CD4-positive, alpha-beta T cell (primary cell): ENCODE data around the gene CAMTA1. TPM values are rescaled to one million over a fixed set of nuclear protein-coding genes. Genes with fewer than 3 reads are reported as not detected.

Experiments
- ATAC-seq: fragments of 200-7000 bp; cut with Tn5 transposase; one replicate; pipeline ENCODE4 v1.10.0; 2022; ENCODE audit warnings: mild to moderate bottlenecking; ENCODE audit not compliant: poor library complexity
- CTCF ChIA-PET: fragments of 350-600 bp; sonication (Branson Sonifier 250); formaldehyde crosslinking; loops from one replicate; lab custom pipeline; 2021; ENCODE audit warnings: antibody characterized with exemption, inconsistent platforms; lab: Charles Lee
- POLR2A ChIA-PET: fragments of 350-600 bp; sonication (Branson Sonifier 250); formaldehyde crosslinking; loops from one replicate; lab custom pipeline; 2021; ENCODE audit warnings: antibody characterized with exemption, inconsistent platforms; lab: Charles Lee
- DNase-seq, 14 experiments: peaks; one replicate each; pipeline ENCODE4 v3.0.0-alpha.2; 2013 to 2020; ENCODE audit warnings: mixed read lengths in 2 of 14
- H3K27ac ChIP-seq, 2 donors: one replicate each; pipeline versions ENCODE4 v1.5.1 to v1.7.0; 2013; ENCODE audit warnings: low read length in 2 of 2, low read depth in 1 of 2, mild to moderate bottlenecking in 1 of 2
- H3K27me3 ChIP-seq, 2 experiments: 1 replicate in 1 of 2; 2 replicates in 1 of 2; pipeline versions ENCODE4 v1.6.1 to v1.7.0; 2013; ENCODE audit warnings: low read length in 2 of 2, control low read depth in 1 of 2, mild to moderate bottlenecking in 1 of 2, moderate library complexity in 1 of 2; ENCODE audit not compliant: insufficient read depth in 2 of 2, control insufficient read depth in 1 of 2
- H3K36me3 ChIP-seq: one replicate; pipeline ENCODE4 v1.6.1; 2013; ENCODE audit warnings: low read length, control low read depth; ENCODE audit not compliant: insufficient read depth
- H3K4me1 ChIP-seq: one replicate; pipeline ENCODE4 v1.6.1; 2013; ENCODE audit warnings: low read length, control low read depth; ENCODE audit not compliant: insufficient read depth
- H3K4me3 ChIP-seq: one replicate; pipeline ENCODE4 v1.5.1; 2013; ENCODE audit warnings: mild to moderate bottlenecking, low read length, moderate library complexity
- H3K9me3 ChIP-seq, 2 experiments: 1 replicate in 1 of 2; 2 replicates in 1 of 2; pipeline versions ENCODE4 v1.6.1 to v1.7.0; 2013; ENCODE audit warnings: low read length in 2 of 2, mild to moderate bottlenecking in 2 of 2, control low read depth in 1 of 2, moderate library complexity in 1 of 2; ENCODE audit not compliant: control insufficient read depth in 1 of 2, insufficient read depth in 1 of 2
- H3K27ac Mint-ChIP-seq: one replicate; pipeline ENCODE4 v1.8.0; 2020; ENCODE audit warnings: mixed read lengths
- H3K27me3 Mint-ChIP-seq: one replicate; pipeline ENCODE4 v1.8.0; 2021; ENCODE audit warnings: mixed read lengths
- H3K36me3 Mint-ChIP-seq: one replicate; pipeline ENCODE4 v1.8.0; 2021; ENCODE audit warnings: low read depth, mixed read lengths
- H3K4me1 Mint-ChIP-seq: one replicate; pipeline ENCODE4 v1.8.0; 2021; ENCODE audit warnings: low read depth, mixed read lengths
- H3K4me3 Mint-ChIP-seq: one replicate; pipeline ENCODE4 v1.8.0; 2020; ENCODE audit warnings: mild to moderate bottlenecking, mixed read lengths
- H3K9me3 Mint-ChIP-seq: one replicate; pipeline ENCODE4 v1.8.0; 2020; ENCODE audit warnings: mixed read lengths
- CTCF ChIP-seq: fragments of 200-600 bp; IDR thresholded peaks from one replicate; pipeline ENCODE4 v1.8.0; 2022; ENCODE audit warnings: antibody characterized with exemption, mild to moderate bottlenecking
- intact Hi-C, 2 experiments: fragments of 100-400 bp; cut with DNase I in 1 of 2; cut with micrococcal nuclease in 1 of 2; formaldehyde crosslinking; loops; one replicate each; pipeline versions ENCODE4 v1.15.1 to v1.9.0; 2023 to 2025; cut with DNase I, micrococcal nuclease
- total RNA-seq, 174 experiments: library from RNA in 2 of 174; stranded (reverse) in 2 of 174; gene quantifications; one replicate each; pipeline ENCODE4 v1.2.3 and lab custom pipeline; 2021 to 2026

CAMTA1 gene
- total RNA-seq, 2 experiments from 2014 or later: 38.6 to 39.3 TPM

GRCh38 chr1:7025013-7025412 is 239.8 kb downstream of the CAMTA1 start:
- H3K9me3 Mint-ChIP-seq: no peaks in the 10 kb centered on the region
- DNase-seq: no peak
- ChIA-PET CTCF (interaction anchor here (0.8 kb wide), 1 partner anchor 17 kb away, joined by 3 read pairs; no protein-coding TSS in a partner anchor), POLR2A (no interaction called here)
- Histone ChIP-seq H3K36me3 (no peaks in the 10 kb centered on the region), H3K27ac (no peak overlapping the region), H3K4me3 (no peak overlapping the region), H3K4me1 (no peaks in the 10 kb centered on the region), H3K27me3 (peaks cover 0 to 3% of the 10 kb centered on the region in 2 experiments), H3K9me3 (no peaks in the 10 kb centered on the region)
- no peaks in the 10 kb centered on the region for H3K36me3 Mint-ChIP-seq
- H3K4me1 Mint-ChIP-seq: no peaks in the 10 kb centered on the region
- intact Hi-C loops: no loop called here
- H3K4me3 Mint-ChIP-seq: no peak overlapping the region
- H3K27ac Mint-ChIP-seq: no peak overlapping the region
- peaks cover 4% of the 10 kb centered on the region for H3K27me3 Mint-ChIP-seq
- no peak for TF ChIP-seq CTCF
- no peak for ATAC-seq

GRCh38 chr1:7026169-7026568 is 240.9 kb downstream of the CAMTA1 start:
- Mint-ChIP-seq H3K27ac (no peak overlapping the region), H3K9me3 (no peaks in the 10 kb centered on the region), H3K4me1 (no peaks in the 10 kb centered on the region), H3K27me3 (no peaks in the 10 kb centered on the region), H3K36me3 (no peaks in the 10 kb centered on the region), H3K4me3 (no peak overlapping the region)
- intact Hi-C loops: no loop called here
- no peak for ATAC-seq
- no peak for TF ChIP-seq CTCF
- Histone ChIP-seq H3K9me3 (no peaks in the 10 kb centered on the region), H3K27me3 (peaks cover 0 to 3% of the 10 kb centered on the region in 2 experiments), H3K27ac (no peak overlapping the region), H3K36me3 (no peaks in the 10 kb centered on the region), H3K4me1 (no peaks in the 10 kb centered on the region), H3K4me3 (no peak overlapping the region)
- ChIA-PET CTCF (no interaction called here), POLR2A (no interaction called here)
- no peak for DNase-seq

GRCh38 chr1:7032992-7033391 is 247.7 kb downstream of the CAMTA1 start:
- Mint-ChIP-seq H3K4me1 (no peaks in the 10 kb centered on the region), H3K4me3 (no peak overlapping the region), H3K27ac (no peak overlapping the region), H3K9me3 (peaks cover 14% of the 10 kb centered on the region), H3K36me3 (no peaks in the 10 kb centered on the region), H3K27me3 (peaks cover 11% of the 10 kb centered on the region)
- H3K4me1 ChIP-seq: no peaks in the 10 kb centered on the region
- ChIA-PET POLR2A (no interaction called here), CTCF (no interaction called here)
- ATAC-seq: no peak
- no peak for TF ChIP-seq CTCF
- H3K27me3 ChIP-seq: no peaks in the 10 kb centered on the region
- no peak overlapping the region for H3K27ac ChIP-seq
- H3K9me3 ChIP-seq: peaks cover 3 to 25% of the 10 kb centered on the region in 2 experiments
- intact Hi-C loops: no loop called here
- no peak overlapping the region for H3K4me3 ChIP-seq
- DNase-seq: no peak
- H3K36me3 ChIP-seq: no peaks in the 10 kb centered on the region
